ENCODE data around the gene DHX9.

Gene DHX9

GRCh38 chr1:182842265-182842664 is 3.1 kb downstream of the DHX9 start:
- DNase-seq: no peak

- DNase-seq: no peak
Observed at GRCh38 chr1:182845379-182845778, 6.2 kb downstream of the DHX9 start.

GRCh38 chr1:182845894-182846293 is 6.7 kb downstream of the DHX9 start:
- DNase-seq: no peak

- DNase-seq: no peak
Observed at GRCh38 chr1:182847105-182847504, 8.0 kb downstream of the DHX9 start.

GRCh38 chr1:182848736-182849135 is 9.6 kb downstream of the DHX9 start:
- DNase-seq: no peak

- no peak for DNase-seq
Observed at GRCh38 chr1:182850319-182850718, 11.2 kb downstream of the DHX9 start.

- DNase-seq: no peak
Observed at GRCh38 chr1:182851825-182852224, 12.7 kb downstream of the DHX9 start.

GRCh38 chr1:182855911-182856310 is 16.8 kb downstream of the DHX9 start:
- DNase-seq: no peak

- no peak for DNase-seq
Observed at GRCh38 chr1:182857212-182857611, 18.1 kb downstream of the DHX9 start.

- no peak for DNase-seq
Observed at GRCh38 chr1:182860658-182861057, 21.5 kb downstream of the DHX9 start.

- no peak for DNase-seq
Observed at GRCh38 chr1:182861994-182862393, 22.8 kb downstream of the DHX9 start.

GRCh38 chr1:182862827-182863226 is 23.7 kb downstream of the DHX9 start:
- DNase-seq: no peak

- no peak for DNase-seq
Observed at GRCh38 chr1:182863940-182864339, 24.8 kb downstream of the DHX9 start.

GRCh38 chr1:182867861-182868260 is 28.7 kb downstream of the DHX9 start:
- DNase-seq: no peak

- DNase-seq: no peak
Observed at GRCh38 chr1:182869241-182869666, 30.1 kb downstream of the DHX9 start.

GRCh38 chr1:182872881-182873280 is 33.7 kb downstream of the DHX9 start:
- no peak for DNase-seq

- DNase-seq: no peak
Observed at GRCh38 chr1:182875889-182876288, 36.7 kb downstream of the DHX9 start.

- no peak for DNase-seq
Observed at GRCh38 chr1:182877331-182877730, 38.2 kb downstream of the DHX9 start.

- DNase-seq: no peak
Observed at GRCh38 chr1:182877842-182878241, 38.7 kb downstream of the DHX9 start.

- no peak for DNase-seq
Observed at GRCh38 chr1:182884872-182885271, 45.7 kb downstream of the DHX9 start.

GRCh38 chr1:182885591-182885990 is 46.4 kb downstream of the DHX9 start:
- no peak for DNase-seq

GRCh38 chr1:182886985-182887384 is 47.8 kb downstream of the DHX9 start:
- DNase-seq: no peak

GRCh38 chr1:182888736-182889531 is 49.8 kb downstream of the DHX9 start:
- DNase-seq: no peak

- no peak for DNase-seq
Observed at GRCh38 chr1:182889997-182890396, 50.9 kb downstream of the DHX9 start.
